ENCODE data around the gene ENKD1.

- TF ChIP-seq CTCF (IDR thresholded peaks at IDR 0.05) = no peak
- TF ChIP-seq EP300 (IDR thresholded peaks at IDR 0.05) = no peak
- TF ChIP-seq POLR2A (IDR thresholded peaks at IDR 0.05) = no peak
Measured at GRCh38 chr16:67673712-67674580, 7.4 kb upstream of the ENKD1 start.
